ENCODE results near the gene KANSL1.

Gene KANSL1

GRCh38 chr17:45980855-45981254 is 212.4 kb downstream of the KANSL1 start:
- no peak for DNase-seq (ENCODE audit: low read depth, low spot score)

All from iPS DF 19.7 (cell line).